Skin of body (tissue), 2 donors: ENCODE results near the gene PDP2. TPM values are rescaled to one million over a fixed set of nuclear protein-coding genes. Genes with fewer than 3 reads are reported as not detected.

Experiments
- DNase-seq: peaks from one replicate; lab custom pipeline; 2025; lab: John Stamatoyannopoulos, UW
- total RNA-seq: library from RNA; depleted of rRNA; stranded (reverse); fragments of >200 nt; gene quantifications from one replicate; pipeline ENCODE4 v1.2.3, GENCODE V29; 2014

PDP2 gene
- total RNA-seq, 1 donor from 2014 or later: 7.4 TPM

- no peak for DNase-seq
These were observed 55.1 kb downstream of the PDP2 start, which contains the start of gene CES2 for GRCh38 chr16:66935314-66936011. TSS of gene CES2 (plus strand) at chr16:66935516. CDS start at chr16:66935636, 120 bp downstream.

- no peak for DNase-seq
These were observed 56.1 kb downstream of the PDP2 start for GRCh38 chr16:66936462-66936861.

DNA sequence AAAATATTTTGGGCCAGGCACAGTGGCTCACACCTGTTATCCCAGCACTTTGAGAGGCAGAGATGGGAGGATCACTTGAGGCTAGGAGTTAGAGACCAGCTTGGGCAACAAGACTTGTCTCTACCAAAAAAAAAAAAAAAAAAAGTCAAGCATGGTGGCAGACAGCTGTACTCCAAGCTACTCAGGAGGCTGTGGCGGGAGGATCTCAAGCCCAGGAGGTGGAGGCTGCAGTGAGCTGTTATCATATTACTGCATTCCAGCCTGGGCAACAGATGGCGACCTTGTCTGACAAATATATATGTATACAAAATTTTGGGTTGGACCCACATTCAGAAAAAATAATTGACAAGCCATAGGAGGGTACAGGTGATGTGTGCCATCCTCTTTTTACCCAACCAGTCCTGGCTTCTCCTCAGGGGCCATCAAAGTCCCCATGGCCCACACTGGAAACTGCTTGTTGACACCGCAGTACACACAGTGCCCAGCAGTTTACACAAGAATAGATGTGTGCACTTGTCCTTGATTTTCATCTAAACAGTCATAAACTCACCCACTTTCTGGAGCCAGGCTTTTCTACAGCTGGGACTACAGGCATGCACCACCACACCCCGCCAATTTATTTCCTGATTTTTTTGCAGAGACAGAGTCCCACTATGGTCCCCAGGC is 56.7 kb downstream of the PDP2 start:
- DNase-seq: no peak

DNA sequence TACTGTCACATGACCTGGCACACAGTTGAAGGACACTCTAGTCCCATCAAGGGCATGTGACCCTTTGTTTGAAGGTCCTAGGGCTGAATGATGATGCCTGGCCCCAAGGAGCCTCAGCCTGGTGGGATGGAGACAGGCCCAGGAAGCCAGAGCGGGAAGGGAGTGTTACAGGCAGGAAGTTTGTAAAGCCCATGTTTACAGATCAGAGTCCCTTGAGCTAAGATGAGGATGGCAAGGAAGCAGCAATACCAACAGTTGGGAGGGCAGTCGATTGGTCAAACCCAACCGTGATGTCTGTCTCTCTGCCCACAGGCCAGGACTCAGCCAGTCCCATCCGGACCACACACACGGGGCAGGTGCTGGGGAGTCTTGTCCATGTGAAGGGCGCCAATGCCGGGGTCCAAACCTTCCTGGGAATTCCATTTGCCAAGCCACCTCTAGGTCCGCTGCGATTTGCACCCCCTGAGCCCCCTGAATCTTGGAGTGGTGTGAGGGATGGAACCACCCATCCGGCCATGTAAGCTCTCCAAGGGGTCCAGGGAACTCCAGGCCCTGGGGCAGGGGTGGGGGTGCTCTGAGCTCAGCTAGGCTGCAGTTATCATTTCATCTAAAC is 57.5 kb downstream of the PDP2 start:
- no peak for DNase-seq

DNA sequence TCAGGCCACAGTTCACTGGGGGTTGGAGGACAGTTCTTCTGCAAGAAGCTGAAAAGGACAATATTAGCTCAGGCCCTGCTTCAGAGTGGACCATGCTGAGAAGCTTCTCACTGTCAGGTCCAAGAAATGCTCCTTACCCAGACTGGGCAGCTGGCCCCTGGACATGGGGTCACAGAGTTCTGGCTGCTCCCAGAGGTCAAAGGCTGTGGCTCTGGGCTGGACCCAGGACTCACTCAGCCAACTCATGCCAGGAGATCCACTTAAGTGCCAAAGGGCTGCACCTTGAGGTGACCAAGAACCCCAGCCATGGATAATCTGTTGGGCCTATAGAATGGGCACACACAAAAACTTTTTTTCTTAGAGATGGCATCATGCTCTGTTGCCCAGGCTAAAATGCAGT is 59.1 kb downstream of the PDP2 start:
- DNase-seq: no peak

GRCh38 chr16:66940236-66940635 is 59.9 kb downstream of the PDP2 start:
- no peak for DNase-seq

Other genes starting within 250 kb of the PDP2 start
- gene CMTM4, start 183.8 kb upstream of the PDP2 start, total RNA-seq: 18.7 TPM
- 113 TPM for gene DYNC1LI2, start 128.9 kb upstream of the PDP2 start, total RNA-seq
- 0.10 TPM for gene TERB1, start 78.9 kb upstream of the PDP2 start, total RNA-seq
- gene NAE1, start 49.5 kb upstream of the PDP2 start, total RNA-seq: 52.4 TPM
- gene CA7, start 36.1 kb upstream of the PDP2 start, total RNA-seq: not detected
- gene CDH16, start 38.4 kb downstream of the PDP2 start, total RNA-seq: not detected
- gene RRAD, start 45.0 kb downstream of the PDP2 start, total RNA-seq: 2.8 TPM
- 39.0 TPM for gene CIAO2B, start 53.9 kb downstream of the PDP2 start, total RNA-seq
- gene CES2, start 55.0 kb downstream of the PDP2 start, total RNA-seq: 18.7 TPM
- not detected for gene CES3, start 80.8 kb downstream of the PDP2 start, total RNA-seq
- 7.9 TPM for gene CES4A, start 108.1 kb downstream of the PDP2 start, total RNA-seq
- gene CBFB, start 148.6 kb downstream of the PDP2 start, total RNA-seq: 51.0 TPM
- gene PHAF1, start 229.4 kb downstream of the PDP2 start, total RNA-seq: 21.2 TPM